HEK293 (cell line): Measurements from ENCODE around the gene FCRL1.

ENCODE experiments used
- CTCF ChIA-PET: fragments of 350-600 bp; formaldehyde crosslinking; extraction: SDS; loops from one replicate; lab custom pipeline; 2021; ENCODE audit warnings: antibody characterized with exemption; lab: Yijun Ruan, JAX
- POLR2A ChIA-PET: fragments of 300-600 bp; formaldehyde crosslinking; extraction: SDS; loops from one replicate; lab custom pipeline; 2020; ENCODE audit warnings: antibody characterized with exemption, inconsistent platforms; lab: Yijun Ruan, JAX
- H3K27ac ChIP-seq: fragments of 200-500 bp; sonication (Bioruptor generic); 2 replicates; pipeline ENCODE4 v1.5.1; 2014; ENCODE audit warnings: low read depth, low read length, control low read depth, inconsistent platforms; ENCODE audit errors: extremely low read depth
- H3K36me3 ChIP-seq, 2 experiments: fragments of 200-500 bp in 1 of 2; sonication (Bioruptor generic) in 1 of 2; 1 replicate in 1 of 2; 2 replicates in 1 of 2; pipeline ENCODE4 v1.5.1; 2014 to 2017; ENCODE audit warnings: inconsistent platforms in 2 of 2, low read length in 2 of 2; ENCODE audit not compliant: control insufficient read depth in 2 of 2, insufficient read depth in 1 of 2
- H3K4me1 ChIP-seq: fragments of 200-500 bp; sonication (Bioruptor generic); 2 replicates; pipeline ENCODE4 v1.5.1; 2014; ENCODE audit warnings: mild to moderate bottlenecking, low read length, inconsistent platforms; ENCODE audit not compliant: control insufficient read depth, insufficient read depth
- H3K4me3 ChIP-seq: 2 replicates; pipeline ENCODE4 v1.5.1; 2011; ENCODE audit warnings: low read depth, mild to moderate bottlenecking, control low read depth, low read length, moderate library complexity
- H3K9me3 ChIP-seq: fragments of 200-500 bp; sonication (Bioruptor generic); 2 replicates; pipeline ENCODE4 v1.5.1; 2014; ENCODE audit warnings: low read depth, low read length, inconsistent platforms; ENCODE audit not compliant: control insufficient read depth, insufficient read depth
- GLI4 ChIP-seq: fragments of 450-650 bp; formaldehyde crosslinking; IDR thresholded peaks from 2 replicates; pipeline ENCODE4 v1.5.1; 2016; ENCODE audit warnings: missing biosample characterization, missing genetic modification characterization
- MZF1 ChIP-seq: fragments of 450-650 bp; formaldehyde crosslinking; IDR thresholded peaks from 2 replicates; pipeline ENCODE4 v1.5.1; 2017; ENCODE audit warnings: missing biosample characterization, missing genetic modification characterization, borderline replicate concordance
- TRIM28 ChIP-seq: IDR thresholded peaks from 2 replicates; pipeline ENCODE4 v1.6.1; 2011; ENCODE audit warnings: low read length, control low read depth, borderline replicate concordance
- ZBTB1 ChIP-seq: fragments of 450-650 bp; formaldehyde crosslinking; IDR thresholded peaks from 2 replicates; pipeline ENCODE4 v1.5.1; 2016; ENCODE audit warnings: missing biosample characterization, missing genetic modification characterization
- ZBTB20 ChIP-seq: fragments of 450-650 bp; formaldehyde crosslinking; IDR thresholded peaks from 2 replicates; pipeline ENCODE4 v1.5.1; 2016; ENCODE audit warnings: missing biosample characterization, missing genetic modification characterization
- ZFP41 ChIP-seq: fragments of 450-650 bp; formaldehyde crosslinking; IDR thresholded peaks from 2 replicates; pipeline ENCODE4 v1.5.1; 2016; ENCODE audit warnings: missing biosample characterization, missing genetic modification characterization, borderline replicate concordance
- ZNF169 ChIP-seq: fragments of 450-650 bp; formaldehyde crosslinking; IDR thresholded peaks from 2 replicates; pipeline ENCODE4 v1.5.1; 2016; ENCODE audit warnings: missing biosample characterization, missing genetic modification characterization
- ZNF530 ChIP-seq: fragments of 450-650 bp; formaldehyde crosslinking; IDR thresholded peaks from 2 replicates; pipeline ENCODE4 v1.5.1; 2016; ENCODE audit warnings: low read depth, missing biosample characterization, missing genetic modification characterization
- ZNF544 ChIP-seq: fragments of 450-650 bp; formaldehyde crosslinking; IDR thresholded peaks from 2 replicates; pipeline ENCODE4 v1.5.0; 2017; ENCODE audit warnings: missing biosample characterization, missing genetic modification characterization
- ZNF830 ChIP-seq: fragments of 450-650 bp; IDR thresholded peaks from 2 replicates; pipeline ENCODE4 v1.5.0; 2018; ENCODE audit warnings: missing biosample characterization, missing genetic modification characterization, low read depth, mild to moderate bottlenecking, moderate library complexity
- ZSCAN16 ChIP-seq: fragments of 450-650 bp; formaldehyde crosslinking; IDR thresholded peaks from 2 replicates; pipeline ENCODE4 v1.5.1; 2016; ENCODE audit warnings: missing biosample characterization, missing genetic modification characterization
- TF ChIP-seq, protein P1 (sequence below): fragments of 450-650 bp; formaldehyde crosslinking; IDR thresholded peaks from 2 replicates; pipeline ENCODE4; 2016; ENCODE audit warnings: missing biosample characterization, missing genetic modification characterization
- TF ChIP-seq, protein P2 (sequence below): fragments of 450-650 bp; formaldehyde crosslinking; IDR thresholded peaks from 2 replicates; pipeline ENCODE4 v1.5.1; 2016; ENCODE audit warnings: missing biosample characterization, missing genetic modification characterization
- TF ChIP-seq, protein P3 (sequence below): fragments of 450-650 bp; formaldehyde crosslinking; IDR thresholded peaks from 2 replicates; pipeline ENCODE4 v1.5.0; 2017; ENCODE audit warnings: missing biosample characterization, missing genetic modification characterization, borderline replicate concordance
- TF ChIP-seq, protein P4 (sequence below): fragments of 450-650 bp; formaldehyde crosslinking; IDR thresholded peaks from 2 replicates; pipeline ENCODE4 v1.5.1; 2016; ENCODE audit warnings: missing biosample characterization, missing genetic modification characterization
- TF ChIP-seq, protein P5 (sequence below): fragments of 450-650 bp; formaldehyde crosslinking; IDR thresholded peaks from 2 replicates; pipeline ENCODE4 v1.5.1; 2016; ENCODE audit warnings: missing biosample characterization, missing genetic modification characterization, borderline replicate concordance

Gene FCRL1

DNA sequence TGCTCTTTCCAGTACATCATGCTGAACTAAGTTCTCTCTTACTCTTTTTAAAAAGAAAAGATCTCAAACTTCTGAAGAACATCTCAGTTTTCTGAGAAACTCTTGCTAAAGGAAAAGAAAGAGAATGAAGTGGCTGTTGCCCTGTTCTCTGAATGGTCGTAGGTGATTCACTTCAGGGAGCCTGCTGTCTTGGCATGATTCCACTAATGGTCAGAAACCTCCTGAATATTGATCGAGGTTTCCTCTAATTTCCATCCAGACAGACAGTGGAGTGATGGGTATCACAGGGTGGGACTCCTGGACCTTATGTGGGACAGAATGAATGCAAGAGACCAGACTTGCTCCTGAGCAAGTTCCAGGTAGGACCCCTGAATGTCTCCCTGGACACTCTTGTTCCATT, 45.5 kb downstream of the FCRL1 start:
- ChIA-PET CTCF (interaction anchor here (0.7 to 1.3 kb wide), 2 partner anchors 11 to 21 kb away, joined by 3 read pairs; no protein-coding TSS in a partner anchor), POLR2A (no interaction called here)

DNA sequence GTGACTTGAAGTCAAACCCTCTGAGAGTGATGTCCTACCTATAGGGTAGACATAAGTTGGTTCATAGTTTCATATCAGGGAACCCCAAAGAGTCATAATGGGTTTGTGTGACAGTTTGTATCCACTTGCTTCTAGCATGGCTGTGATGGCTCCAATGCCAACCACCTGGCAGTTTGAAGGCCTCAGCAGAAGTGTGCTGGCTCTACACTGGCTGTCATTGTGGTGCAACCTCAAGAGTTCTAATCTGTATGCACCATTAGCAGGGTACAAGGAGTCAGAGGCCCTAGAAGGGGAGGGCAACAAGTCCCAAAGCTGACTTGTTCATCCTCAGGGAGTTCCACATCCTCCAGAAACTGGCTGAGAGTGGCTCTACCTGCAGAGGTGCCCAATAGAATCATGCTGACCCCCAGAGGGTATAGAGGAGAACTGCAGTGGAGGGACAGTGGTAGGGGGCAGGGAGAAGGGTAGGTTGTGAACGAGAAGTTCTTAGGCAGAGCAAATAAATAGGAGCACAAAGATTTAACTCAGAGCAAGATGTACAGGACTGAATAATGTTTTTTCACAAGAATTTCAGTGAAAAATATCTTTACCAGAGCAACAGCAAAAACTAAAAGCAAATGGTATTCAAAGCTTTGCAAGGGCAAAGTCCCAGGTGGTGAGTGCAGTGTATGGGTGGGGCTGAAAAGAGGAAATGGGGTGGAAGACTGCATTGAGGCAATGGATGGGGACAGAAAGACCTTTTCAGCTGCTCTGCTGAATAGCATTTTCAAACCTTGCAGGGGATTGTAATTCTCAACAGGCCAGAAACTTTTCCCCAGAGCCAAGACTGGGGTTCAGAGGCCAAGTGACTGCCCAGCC, 46.2 kb downstream of the FCRL1 start:
- no peaks in the 10 kb centered on the region for H3K4me1 ChIP-seq
- no peak overlapping the region for H3K27ac ChIP-seq
- POLR2A ChIA-PET: no interaction called here

More for the DNA sequence above, 45.5 kb downstream of the FCRL1 start:
- H3K27ac ChIP-seq: no peak overlapping the region
- TF ChIP-seq, protein P1, sequence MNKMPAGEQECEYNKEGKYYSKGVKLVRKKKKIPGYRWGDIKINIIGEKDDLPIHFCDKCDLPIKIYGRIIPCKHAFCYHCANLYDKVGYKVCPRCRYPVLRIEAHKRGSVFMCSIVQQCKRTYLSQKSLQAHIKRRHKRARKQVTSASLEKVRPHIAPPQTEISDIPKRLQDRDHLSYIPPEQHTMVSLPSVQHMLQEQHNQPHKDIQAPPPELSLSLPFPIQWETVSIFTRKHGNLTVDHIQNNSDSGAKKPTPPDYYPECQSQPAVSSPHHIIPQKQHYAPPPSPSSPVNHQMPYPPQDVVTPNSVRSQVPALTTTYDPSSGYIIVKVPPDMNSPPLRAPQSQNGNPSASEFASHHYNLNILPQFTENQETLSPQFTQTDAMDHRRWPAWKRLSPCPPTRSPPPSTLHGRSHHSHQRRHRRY (tag by site-specific recombination): no peak
- TF ChIP-seq ZNF830 (tag by site-specific recombination) (no peak), MZF1 (tag by site-specific recombination) (no peak), ZSCAN16 (no peak), ZBTB20 (no peak), TRIM28 (no peak)
- TF ChIP-seq, protein P2, sequence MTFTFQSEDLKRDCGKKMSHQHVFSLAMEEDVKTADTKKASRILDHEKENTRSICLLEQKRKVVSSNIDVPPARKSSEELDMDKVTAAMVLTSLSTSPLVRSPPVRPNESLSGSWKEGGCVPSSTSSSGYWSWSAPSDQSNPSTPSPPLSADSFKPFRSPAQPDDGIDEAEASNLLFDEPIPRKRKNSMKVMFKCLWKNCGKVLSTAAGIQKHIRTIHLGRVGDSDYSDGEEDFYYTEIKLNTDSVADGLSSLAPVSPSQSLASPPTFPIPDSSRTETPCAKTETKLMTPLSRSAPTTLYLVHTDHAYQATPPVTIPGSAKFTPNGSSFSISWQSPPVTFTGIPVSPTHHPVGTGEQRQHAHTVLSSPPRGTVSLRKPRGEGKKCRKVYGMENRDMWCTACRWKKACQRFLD (tag by site-specific recombination): no peak
- TF ChIP-seq, all 188 proteins: peak for 0
- no peaks in the 10 kb centered on the region for H3K36me3 ChIP-seq
- H3K9me3 ChIP-seq: no peaks in the 10 kb centered on the region
- H3K4me1 ChIP-seq: no peaks in the 10 kb centered on the region
- H3K4me3 ChIP-seq: no peak overlapping the region

More for the DNA sequence above, 46.2 kb downstream of the FCRL1 start:
- no peak overlapping the region for H3K4me3 ChIP-seq
- CTCF ChIA-PET: interaction anchor here (0.6 to 1.3 kb wide), 5 partner anchors 12 to 104 kb away, joined by 3 to 4 read pairs (median 4); no protein-coding TSS in a partner anchor
- TF ChIP-seq ZNF530 (tag by site-specific recombination) (no peak), ZFP41 (tag by site-specific recombination) (no peak), ZNF544 (tag by site-specific recombination) (no peak), GLI4 (tag by site-specific recombination) (no peak), ZBTB1 (tag by site-specific recombination) (no peak), ZNF169 (tag by site-specific recombination) (no peak)
- TF ChIP-seq, protein P3, sequence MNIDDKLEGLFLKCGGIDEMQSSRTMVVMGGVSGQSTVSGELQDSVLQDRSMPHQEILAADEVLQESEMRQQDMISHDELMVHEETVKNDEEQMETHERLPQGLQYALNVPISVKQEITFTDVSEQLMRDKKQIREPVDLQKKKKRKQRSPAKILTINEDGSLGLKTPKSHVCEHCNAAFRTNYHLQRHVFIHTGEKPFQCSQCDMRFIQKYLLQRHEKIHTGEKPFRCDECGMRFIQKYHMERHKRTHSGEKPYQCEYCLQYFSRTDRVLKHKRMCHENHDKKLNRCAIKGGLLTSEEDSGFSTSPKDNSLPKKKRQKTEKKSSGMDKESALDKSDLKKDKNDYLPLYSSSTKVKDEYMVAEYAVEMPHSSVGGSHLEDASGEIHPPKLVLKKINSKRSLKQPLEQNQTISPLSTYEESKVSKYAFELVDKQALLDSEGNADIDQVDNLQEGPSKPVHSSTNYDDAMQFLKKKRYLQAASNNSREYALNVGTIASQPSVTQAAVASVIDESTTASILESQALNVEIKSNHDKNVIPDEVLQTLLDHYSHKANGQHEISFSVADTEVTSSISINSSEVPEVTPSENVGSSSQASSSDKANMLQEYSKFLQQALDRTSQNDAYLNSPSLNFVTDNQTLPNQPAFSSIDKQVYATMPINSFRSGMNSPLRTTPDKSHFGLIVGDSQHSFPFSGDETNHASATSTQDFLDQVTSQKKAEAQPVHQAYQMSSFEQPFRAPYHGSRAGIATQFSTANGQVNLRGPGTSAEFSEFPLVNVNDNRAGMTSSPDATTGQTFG: no peak
- TF ChIP-seq, protein P4, sequence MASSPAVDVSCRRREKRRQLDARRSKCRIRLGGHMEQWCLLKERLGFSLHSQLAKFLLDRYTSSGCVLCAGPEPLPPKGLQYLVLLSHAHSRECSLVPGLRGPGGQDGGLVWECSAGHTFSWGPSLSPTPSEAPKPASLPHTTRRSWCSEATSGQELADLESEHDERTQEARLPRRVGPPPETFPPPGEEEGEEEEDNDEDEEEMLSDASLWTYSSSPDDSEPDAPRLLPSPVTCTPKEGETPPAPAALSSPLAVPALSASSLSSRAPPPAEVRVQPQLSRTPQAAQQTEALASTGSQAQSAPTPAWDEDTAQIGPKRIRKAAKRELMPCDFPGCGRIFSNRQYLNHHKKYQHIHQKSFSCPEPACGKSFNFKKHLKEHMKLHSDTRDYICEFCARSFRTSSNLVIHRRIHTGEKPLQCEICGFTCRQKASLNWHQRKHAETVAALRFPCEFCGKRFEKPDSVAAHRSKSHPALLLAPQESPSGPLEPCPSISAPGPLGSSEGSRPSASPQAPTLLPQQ (tag by site-specific recombination): no peak
- TF ChIP-seq, protein P5, sequence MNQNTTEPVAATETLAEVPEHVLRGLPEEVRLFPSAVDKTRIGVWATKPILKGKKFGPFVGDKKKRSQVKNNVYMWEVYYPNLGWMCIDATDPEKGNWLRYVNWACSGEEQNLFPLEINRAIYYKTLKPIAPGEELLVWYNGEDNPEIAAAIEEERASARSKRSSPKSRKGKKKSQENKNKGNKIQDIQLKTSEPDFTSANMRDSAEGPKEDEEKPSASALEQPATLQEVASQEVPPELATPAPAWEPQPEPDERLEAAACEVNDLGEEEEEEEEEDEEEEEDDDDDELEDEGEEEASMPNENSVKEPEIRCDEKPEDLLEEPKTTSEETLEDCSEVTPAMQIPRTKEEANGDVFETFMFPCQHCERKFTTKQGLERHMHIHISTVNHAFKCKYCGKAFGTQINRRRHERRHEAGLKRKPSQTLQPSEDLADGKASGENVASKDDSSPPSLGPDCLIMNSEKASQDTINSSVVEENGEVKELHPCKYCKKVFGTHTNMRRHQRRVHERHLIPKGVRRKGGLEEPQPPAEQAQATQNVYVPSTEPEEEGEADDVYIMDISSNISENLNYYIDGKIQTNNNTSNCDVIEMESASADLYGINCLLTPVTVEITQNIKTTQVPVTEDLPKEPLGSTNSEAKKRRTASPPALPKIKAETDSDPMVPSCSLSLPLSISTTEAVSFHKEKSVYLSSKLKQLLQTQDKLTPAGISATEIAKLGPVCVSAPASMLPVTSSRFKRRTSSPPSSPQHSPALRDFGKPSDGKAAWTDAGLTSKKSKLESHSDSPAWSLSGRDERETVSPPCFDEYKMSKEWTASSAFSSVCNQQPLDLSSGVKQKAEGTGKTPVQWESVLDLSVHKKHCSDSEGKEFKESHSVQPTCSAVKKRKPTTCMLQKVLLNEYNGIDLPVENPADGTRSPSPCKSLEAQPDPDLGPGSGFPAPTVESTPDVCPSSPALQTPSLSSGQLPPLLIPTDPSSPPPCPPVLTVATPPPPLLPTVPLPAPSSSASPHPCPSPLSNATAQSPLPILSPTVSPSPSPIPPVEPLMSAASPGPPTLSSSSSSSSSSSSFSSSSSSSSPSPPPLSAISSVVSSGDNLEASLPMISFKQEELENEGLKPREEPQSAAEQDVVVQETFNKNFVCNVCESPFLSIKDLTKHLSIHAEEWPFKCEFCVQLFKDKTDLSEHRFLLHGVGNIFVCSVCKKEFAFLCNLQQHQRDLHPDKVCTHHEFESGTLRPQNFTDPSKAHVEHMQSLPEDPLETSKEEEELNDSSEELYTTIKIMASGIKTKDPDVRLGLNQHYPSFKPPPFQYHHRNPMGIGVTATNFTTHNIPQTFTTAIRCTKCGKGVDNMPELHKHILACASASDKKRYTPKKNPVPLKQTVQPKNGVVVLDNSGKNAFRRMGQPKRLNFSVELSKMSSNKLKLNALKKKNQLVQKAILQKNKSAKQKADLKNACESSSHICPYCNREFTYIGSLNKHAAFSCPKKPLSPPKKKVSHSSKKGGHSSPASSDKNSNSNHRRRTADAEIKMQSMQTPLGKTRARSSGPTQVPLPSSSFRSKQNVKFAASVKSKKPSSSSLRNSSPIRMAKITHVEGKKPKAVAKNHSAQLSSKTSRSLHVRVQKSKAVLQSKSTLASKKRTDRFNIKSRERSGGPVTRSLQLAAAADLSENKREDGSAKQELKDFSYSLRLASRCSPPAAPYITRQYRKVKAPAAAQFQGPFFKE (tag by site-specific recombination): no peak
- no peaks in the 10 kb centered on the region for H3K9me3 ChIP-seq
- no peaks in the 10 kb centered on the region for H3K36me3 ChIP-seq
